PC-3 (cell line): ENCODE measurements around the gene SENP6. TPM values are rescaled to one million over a fixed set of nuclear protein-coding genes. Genes with fewer than 3 reads are reported as not detected.

Experiments
- ATAC-seq: fragments of 200-7000 bp; cut with Tn5 transposase; 2 replicates; pipeline ENCODE4 v1.9.1; 2020; ENCODE audit warnings: mild to moderate bottlenecking, moderate library complexity
- BruUV-seq: library from RNA; stranded (reverse); fragments of 400-500 nt; replicated peaks from 2 replicates; lab custom pipeline; 2021; lab: Mats Ljungman, UMichigan
- CTCF ChIA-PET: fragments of 300-600 bp; sonication (Branson Sonifier 250); formaldehyde crosslinking; loops from one replicate; lab custom pipeline; 2022; ENCODE audit warnings: antibody characterized with exemption; lab: Charles Lee
- POLR2A ChIA-PET: fragments of 300-600 bp; sonication (Branson Sonifier 250); formaldehyde crosslinking; loops from one replicate; lab custom pipeline; 2022; ENCODE audit warnings: antibody characterized with exemption; ENCODE audit not compliant: unreplicated experiment; lab: Charles Lee
- DNase-seq: peaks from one replicate; pipeline ENCODE4 v3.0.0-alpha.2; 2015
- H2AFZ ChIP-seq: fragments of 300-600 bp; sonication (generic); 2 replicates; pipeline ENCODE4 v1.6.0; 2016; ENCODE audit warnings: antibody characterized with exemption, low read length
- H3F3A ChIP-seq: fragments of 300-600 bp; sonication (generic); one replicate; pipeline ENCODE4 v1.6.0; 2017; ENCODE audit warnings: antibody characterized with exemption, low read length, control low read depth, mild to moderate bottlenecking; ENCODE audit not compliant: unreplicated experiment
- H3K27ac ChIP-seq: fragments of 300-600 bp; sonication (generic); 2 replicates; pipeline ENCODE4 v1.5.1; 2016; ENCODE audit warnings: mild to moderate bottlenecking, low read length
- H3K27me3 ChIP-seq: fragments of 300-600 bp; sonication (generic); 2 replicates; pipeline ENCODE4 v1.6.1; 2016; ENCODE audit warnings: low read length, mixed read lengths
- H3K36me3 ChIP-seq: fragments of 300-600 bp; sonication (generic); 2 replicates; pipeline ENCODE4 v1.6.1; 2016; ENCODE audit warnings: low read depth, mixed run types, low read length, mixed read lengths
- H3K4me1 ChIP-seq: fragments of 300-600 bp; sonication (generic); 2 replicates; pipeline ENCODE4 v1.5.1; 2016; ENCODE audit warnings: low read length; ENCODE audit not compliant: insufficient read depth
- H3K4me2 ChIP-seq: fragments of 300-600 bp; sonication (generic); 2 replicates; pipeline ENCODE4 v1.6.0; 2016; ENCODE audit warnings: low read length
- H3K4me3 ChIP-seq: fragments of 300-600 bp; sonication (generic); 2 replicates; pipeline ENCODE4 v1.5.1; 2016; ENCODE audit warnings: mild to moderate bottlenecking, low read length, mixed read lengths
- H3K79me2 ChIP-seq: fragments of 300-600 bp; sonication (generic); 2 replicates; pipeline ENCODE4 v1.6.1; 2017; ENCODE audit warnings: low read length, mixed read lengths
- H3K9ac ChIP-seq: fragments of 300-600 bp; sonication (generic); 2 replicates; pipeline ENCODE4 v1.6.0; 2016; ENCODE audit warnings: mild to moderate bottlenecking, low read length
- H3K9me2 ChIP-seq: fragments of 300-600 bp; sonication (generic); replicated peaks from 2 replicates; pipeline ENCODE4 v1.6.1; 2016; ENCODE audit warnings: mixed run types, low read length, mixed read lengths
- H3K9me3 ChIP-seq: fragments of 300-600 bp; sonication (generic); 2 replicates; pipeline ENCODE4 v1.6.1; 2016; ENCODE audit warnings: low read length, mixed read lengths
- H4K20me1 ChIP-seq: fragments of 300-600 bp; sonication (generic); 2 replicates; pipeline ENCODE4 v1.6.1; 2016; ENCODE audit warnings: low read length, mixed read lengths
- CTCF ChIP-seq: fragments of 300-600 bp; sonication (generic); conservative IDR thresholded peaks from 2 replicates; pipeline ENCODE4 v1.5.1; 2017; ENCODE audit warnings: antibody characterized with exemption, low read depth, mild to moderate bottlenecking, low read length
- EZH2 ChIP-seq: fragments of 300-600 bp; sonication (generic); IDR thresholded peaks from one replicate; pipeline ENCODE4 v1.6.1; 2017; ENCODE audit warnings: antibody characterized with exemption, mild to moderate bottlenecking, low read length; ENCODE audit not compliant: unreplicated experiment
- EZH2phosphoT487 ChIP-seq: fragments of 300-600 bp; sonication (generic); IDR thresholded peaks from 2 replicates; pipeline ENCODE4 v1.6.1; 2018; ENCODE audit warnings: mild to moderate bottlenecking, antibody characterized with exemption, low read length, borderline replicate concordance
- intact Hi-C: fragments of 100-400 bp; cut with micrococcal nuclease; formaldehyde crosslinking; loops from 2 replicates; pipeline ENCODE4 v1.9.0; 2023
- total RNA-seq: library from RNA; depleted of rRNA; stranded (reverse); fragments of >200 nt; gene quantifications from 2 replicates; pipeline ENCODE4 v1.2.3, GENCODE V29; 2014

SENP6 gene
- total RNA-seq, 1 experiment from 2014 or later, result 36.3 TPM

GRCh38 chr6:75608304-75608703 is 6.6 kb downstream of the SENP6 start:
- Histone ChIP-seq H3K36me3 (peaks cover 3% of the 10 kb centered on the region; the same call in 1 of the 2 replicates), H3K9ac (no peak overlapping the region), H3K4me2 (no peak overlapping the region), H3K79me2 (peaks cover 100% of the 10 kb centered on the region), H3K27me3 (no peaks in the 10 kb centered on the region), H3F3A (no peaks in the 10 kb centered on the region), H3K4me3 (no peak overlapping the region), H4K20me1 (peaks cover 44% of the 10 kb centered on the region; the same call in 1 of the 2 replicates), H3K9me3 (no peaks in the 10 kb centered on the region), H3K4me1 (peaks cover 9% of the 10 kb centered on the region; the same call in 1 of the 2 replicates), H2AFZ (no peak overlapping the region), H3K27ac (no peak overlapping the region), H3K9me2 (no peaks in the 10 kb centered on the region)
- ChIA-PET CTCF (no interaction called here), POLR2A (no interaction called here)
- ATAC-seq (no peak), DNase-seq (no peak)
- BruUV-seq, result no TSS peak
- TF ChIP-seq EZH2phosphoT487, result no peak
- no peak for TF ChIP-seq EZH2
- TF ChIP-seq CTCF, result no peak
- intact Hi-C loops, result no loop called here

DNA sequence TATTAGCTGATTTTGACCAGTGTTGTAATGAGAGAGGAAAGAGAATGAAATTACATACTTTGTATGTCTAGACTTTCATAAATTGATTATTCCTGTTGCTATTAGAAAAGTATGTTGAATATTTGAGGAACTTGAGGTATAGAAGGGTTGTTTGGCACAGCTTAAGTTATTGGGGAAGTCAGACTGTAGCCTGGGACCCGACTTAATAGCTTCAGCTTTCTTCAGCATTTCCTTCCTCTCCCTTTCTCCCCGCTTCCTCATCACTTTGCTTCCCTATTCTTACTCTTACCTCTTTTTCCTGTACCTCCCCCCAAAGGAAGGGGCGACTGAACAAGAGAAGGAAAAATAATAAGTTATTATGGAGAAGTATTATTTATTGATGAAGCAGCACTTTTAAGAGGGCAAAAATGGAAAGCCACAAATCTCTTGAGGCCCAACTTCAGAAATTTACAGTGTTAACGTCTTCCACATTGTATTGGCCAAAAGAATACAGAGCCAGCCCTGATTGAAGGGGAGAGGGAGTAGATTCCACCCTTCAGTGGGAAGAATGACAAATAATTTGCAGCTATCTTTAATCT is 7.4 kb downstream of the SENP6 start:
- H3K4me2 ChIP-seq, result no peak overlapping the region
- CTCF ChIA-PET, result no interaction called here
- peaks cover 10% of the 10 kb centered on the region; the same call in 1 of the 2 replicates for H3K4me1 ChIP-seq
- ATAC-seq (no peak), DNase-seq (no peak)
- intact Hi-C loops, result no loop called here
- no peak overlapping the region for H3K4me3 ChIP-seq
- peaks cover 37% of the 10 kb centered on the region; the same call in 1 of the 2 replicates for H4K20me1 ChIP-seq
- no peak overlapping the region for H2AFZ ChIP-seq
- TF ChIP-seq EZH2, result no peak
- no peak for TF ChIP-seq CTCF
- H3K36me3 ChIP-seq, result peaks cover 3% of the 10 kb centered on the region; the same call in 1 of the 2 replicates
- H3K79me2 ChIP-seq, result peaks cover 100% of the 10 kb centered on the region
- H3F3A ChIP-seq, result no peaks in the 10 kb centered on the region
- no peak overlapping the region for H3K27ac ChIP-seq
- H3K27me3 ChIP-seq, result no peaks in the 10 kb centered on the region
- POLR2A ChIA-PET, result no interaction called here
- no peaks in the 10 kb centered on the region for H3K9me2 ChIP-seq
- BruUV-seq, result no TSS peak
- H3K9ac ChIP-seq, result no peak overlapping the region
- H3K9me3 ChIP-seq, result no peaks in the 10 kb centered on the region
